ENCODE measurements around the gene LTA.

The LTA gene

DNA sequence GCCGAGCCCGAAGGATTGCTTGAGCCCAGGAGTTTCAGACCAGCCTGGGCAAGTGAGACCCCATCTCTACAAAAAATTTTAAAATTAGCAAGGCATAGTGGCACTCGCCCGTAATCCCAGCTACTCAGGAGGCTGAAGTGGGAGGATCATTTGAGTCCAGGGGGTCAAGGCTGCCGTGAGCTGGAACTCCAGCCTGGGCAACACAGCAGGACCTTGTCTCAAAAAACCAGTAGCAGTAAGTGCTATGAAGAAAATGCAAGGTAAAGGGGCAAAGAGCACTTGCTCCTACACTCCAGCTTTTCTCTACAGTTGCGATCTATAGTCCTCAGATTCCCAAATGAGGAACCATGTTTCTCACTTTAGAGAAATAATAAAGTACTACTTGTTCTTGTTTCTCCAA, 28.4 kb upstream of the LTA start:
- DNase-seq: no peak

DNA sequence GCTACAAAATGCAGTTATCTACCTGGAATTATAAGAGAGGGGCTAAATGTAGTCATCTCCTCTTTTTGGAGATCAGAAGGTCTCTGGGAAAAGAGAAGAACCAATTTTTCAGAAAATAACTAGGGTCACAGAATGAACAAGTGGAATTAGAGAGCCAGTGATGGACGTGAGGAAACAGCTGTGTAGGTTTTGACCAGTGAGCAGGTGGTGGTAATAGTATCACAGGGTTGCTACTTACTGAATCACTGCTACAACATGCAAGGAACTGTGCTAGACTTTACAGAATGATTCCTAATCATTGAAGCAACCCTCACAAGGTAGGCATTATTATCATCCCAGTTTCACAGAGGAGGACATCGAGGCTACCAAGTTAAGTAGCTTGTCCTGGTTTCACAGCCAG, 27.4 kb upstream of the LTA start:
- no peak for DNase-seq

DNA sequence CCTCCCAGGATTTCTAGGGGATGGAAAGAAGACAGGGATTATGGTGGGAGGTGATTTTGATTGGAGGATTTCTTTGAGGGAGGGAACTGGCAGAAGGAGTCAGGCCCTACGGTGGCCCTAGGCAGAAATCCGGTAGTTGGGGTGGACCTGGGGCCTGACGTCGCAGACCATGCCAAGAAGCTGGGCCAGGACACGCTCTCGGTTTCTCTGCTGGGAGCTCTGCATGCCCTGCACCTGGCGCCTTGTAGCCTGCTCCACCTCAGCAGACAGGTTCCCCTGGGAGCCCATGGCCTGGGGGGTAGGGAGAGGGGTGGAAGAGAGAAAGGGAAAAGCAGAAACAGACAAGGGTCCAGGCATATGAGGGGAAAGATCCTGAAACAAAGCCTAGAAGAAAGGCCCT, 26.8 kb upstream of the LTA start:
- no peak for DNase-seq

DNA sequence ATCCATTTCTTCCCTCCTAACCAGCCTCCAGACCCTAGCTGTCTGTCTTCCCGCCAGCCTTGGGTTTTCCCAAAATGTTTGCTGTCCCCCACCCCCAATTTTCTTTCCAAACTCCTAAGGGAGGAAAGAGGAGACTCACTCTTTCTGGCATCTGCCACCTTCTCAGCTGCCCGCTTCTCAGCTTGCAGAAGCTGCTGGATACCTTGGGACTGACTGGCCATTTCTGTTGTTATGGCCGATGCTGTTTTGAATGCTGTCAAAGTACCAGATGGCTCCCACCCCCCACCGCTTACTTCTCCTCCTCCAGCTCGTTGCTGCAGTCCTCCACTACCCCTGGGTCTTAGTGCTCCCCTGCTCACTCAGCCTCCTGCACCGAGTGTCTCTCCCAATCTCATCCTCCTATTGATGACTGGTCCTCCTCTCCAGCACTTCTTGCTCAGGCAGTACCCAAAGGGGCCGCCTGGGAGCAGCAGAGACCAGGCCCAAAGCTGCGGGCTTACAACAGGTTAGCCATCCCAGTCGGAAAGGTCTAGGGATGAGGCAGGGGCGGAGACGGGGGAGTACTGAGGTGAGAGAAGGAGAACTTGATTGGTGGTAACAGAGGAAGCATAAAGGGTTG, 25.6 kb upstream of the LTA start, which contains the start of gene ATP6V1G2:
ATP6V1G2 (minus strand) TSS at position 270 of the 619 bp plus-strand sequence; CDS start at position 221, 49 bp downstream.
- peak; percentile 99 for DNase-seq

DNA sequence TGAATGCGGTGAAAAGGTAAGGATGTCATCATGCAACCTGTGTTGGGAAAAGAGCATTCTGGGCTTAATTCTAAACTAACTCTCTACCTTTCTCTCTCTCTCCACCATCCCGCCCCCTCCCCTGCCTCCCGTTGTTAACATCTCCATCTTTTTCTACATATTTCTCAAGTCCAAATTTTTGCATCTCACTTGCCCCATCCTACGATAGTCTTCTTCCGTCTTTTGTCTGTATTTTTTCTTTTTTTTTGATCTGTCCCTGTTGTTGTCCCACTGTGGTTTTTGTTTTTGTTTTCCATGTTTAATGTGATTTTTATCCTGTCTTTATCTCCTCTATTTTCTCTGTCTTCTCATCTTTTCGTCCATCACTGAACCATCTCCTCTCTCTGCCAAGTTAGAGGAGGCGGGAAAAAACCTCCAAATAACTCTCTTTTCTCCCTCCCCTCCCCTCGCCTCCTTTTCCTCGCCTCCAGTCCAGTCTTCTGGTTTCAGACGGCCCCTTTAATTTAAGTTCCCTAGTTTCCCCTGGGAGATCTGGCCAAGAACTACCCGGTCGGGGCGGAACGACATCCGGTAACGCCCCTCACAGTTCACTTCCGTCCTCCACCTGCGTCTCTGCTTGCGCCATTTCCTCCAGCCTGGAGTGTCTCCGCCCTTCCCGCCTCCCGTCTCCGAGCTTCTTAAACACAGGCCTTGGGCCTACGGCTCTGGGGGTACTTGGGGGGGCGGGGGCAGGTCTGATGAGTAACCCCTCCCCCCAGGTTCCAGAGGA, 24.9 kb upstream of the LTA start, which contains the start of gene NFKBIL1:
NFKBIL1 (plus strand) TSS at position 651 of the 769 bp plus-strand sequence; CDS start at position 738, 87 bp downstream.
- peak; percentile 97 for DNase-seq

DNA sequence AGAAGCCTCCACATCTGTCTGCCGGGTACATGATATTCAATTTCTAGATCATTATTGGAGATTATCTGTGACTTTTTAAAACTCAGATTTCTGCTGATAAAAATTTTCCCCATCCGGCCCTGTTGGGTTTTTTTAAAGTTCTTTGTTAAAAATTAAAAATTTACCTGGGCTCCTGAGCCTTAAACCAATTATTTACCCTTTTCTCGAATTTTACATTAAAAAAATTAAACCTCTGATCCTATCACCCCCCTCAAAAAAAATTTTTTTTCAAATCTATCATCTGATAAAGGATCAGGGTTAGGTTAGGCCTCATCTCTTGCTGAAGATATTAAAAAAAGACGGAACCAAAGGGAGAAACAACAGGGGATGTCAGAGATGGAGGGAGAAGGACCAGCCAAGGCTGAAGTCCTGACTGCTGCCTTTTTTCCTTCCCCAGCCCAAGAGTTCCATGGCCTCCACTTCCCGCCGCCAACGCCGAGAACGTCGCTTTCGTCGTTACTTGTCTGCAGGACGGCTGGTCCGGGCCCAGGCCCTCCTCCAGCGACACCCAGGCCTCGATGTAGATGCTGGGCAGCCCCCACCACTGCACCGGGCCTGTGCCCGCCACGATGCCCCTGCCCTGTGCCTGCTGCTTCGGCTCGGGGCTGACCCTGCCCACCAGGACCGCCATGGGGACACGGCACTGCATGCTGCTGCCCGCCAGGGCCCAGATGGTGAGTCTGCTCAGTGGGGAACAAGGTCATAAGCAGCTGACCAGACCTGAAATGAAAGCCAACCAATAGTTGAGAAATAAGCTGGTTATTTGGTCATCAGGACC, 24.2 kb upstream of the LTA start:
- DNase-seq: peak; percentile 39

DNA sequence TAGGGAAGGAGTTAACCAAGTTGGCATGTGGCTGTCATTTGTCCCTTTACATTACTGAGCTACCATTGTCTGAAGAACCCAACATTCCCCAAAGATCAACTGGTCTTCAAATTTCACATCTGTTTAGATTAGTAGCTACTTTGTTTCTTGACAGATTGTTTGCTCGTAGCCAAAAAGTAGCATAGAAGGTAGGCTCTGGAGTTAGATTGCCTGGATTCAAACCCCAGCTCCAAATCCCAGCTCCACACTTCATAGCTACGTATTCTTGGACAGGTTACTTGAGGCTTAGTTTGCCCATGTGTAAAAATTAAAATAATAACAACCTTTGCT, 23.6 kb upstream of the LTA start:
- DNase-seq: no peak

DNA sequence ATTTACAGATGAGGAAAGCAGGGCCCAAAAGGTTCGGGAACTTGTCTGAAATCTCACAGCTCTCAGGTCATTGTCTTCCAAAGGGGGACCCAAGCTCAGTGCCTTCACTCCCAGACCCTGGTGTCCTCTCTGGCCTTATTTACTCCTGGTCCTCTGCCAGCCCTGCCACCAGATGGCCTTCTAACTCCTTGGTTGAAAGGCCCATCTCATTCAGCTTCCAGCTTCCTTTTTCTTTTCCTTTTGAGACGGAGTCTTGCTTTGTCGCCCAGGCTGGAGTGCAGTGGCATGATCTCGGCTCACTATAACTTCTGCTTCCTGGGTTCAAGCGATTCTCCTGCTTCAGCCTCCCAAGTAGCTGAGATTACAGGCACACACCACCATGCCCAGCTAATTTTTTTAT, 20.7 kb upstream of the LTA start:
- DNase-seq: peak; percentile 85

DNA sequence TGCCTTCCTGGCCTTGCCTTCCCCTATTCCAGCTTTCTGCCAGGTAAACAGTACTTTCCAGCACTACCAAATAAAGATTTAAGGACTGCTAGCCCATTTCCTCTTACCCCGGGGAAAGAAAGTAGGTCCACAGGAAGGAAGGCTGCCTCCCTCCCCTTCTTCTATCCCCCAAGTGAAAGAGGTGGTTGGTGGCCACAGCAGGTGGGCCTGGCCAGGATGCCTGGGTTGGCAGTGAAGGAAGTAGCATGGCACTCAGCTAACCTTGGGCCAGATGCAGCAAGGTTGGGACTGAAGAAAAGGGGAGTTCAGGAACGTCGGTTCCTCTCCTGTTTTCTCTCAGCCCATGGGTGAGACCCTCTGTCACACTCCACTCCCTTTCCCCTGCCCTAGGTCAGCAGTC, 15.8 kb upstream of the LTA start:
- no peak for DNase-seq

DNA sequence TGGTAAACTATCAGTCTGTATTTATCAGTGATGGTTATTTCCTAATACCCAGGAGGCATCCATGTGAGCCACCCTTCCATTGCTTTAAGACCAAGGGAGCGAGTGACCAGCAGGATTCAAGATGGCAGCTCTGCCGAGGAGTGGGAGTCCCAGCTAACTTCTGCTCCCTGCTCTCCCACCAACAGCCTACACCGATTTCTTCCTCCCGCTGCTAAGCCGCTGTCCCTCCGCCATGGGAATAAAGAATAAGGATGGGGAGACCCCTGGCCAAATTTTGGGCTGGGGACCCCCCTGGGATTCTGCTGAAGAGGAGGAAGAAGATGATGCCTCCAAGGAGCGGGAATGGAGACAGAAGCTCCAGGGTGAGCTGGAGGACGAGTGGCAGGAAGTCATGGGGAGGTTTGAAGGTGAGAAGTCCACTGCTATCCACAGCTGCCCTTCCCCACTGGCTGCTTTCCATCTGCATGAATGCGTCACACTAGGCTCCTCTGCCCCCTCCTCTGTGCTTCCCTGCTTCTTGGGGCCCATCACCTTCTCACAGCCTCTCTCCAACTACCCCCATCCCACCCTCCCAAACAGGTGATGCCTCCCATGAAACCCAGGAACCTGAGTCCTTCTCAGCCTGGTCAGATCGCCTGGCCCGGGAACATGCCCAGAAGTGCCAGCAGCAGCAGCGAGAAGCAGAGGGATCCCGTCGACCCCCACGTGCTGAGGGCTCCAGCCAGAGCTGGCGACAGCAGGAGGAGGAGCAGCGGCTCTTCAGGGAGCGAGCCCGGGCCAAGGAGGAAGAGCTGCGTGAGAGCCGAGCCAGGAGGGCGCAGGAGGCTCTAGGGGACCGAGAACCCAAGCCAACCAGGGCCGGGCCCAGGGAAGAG, 14.4 kb upstream of the LTA start:
- no peak for DNase-seq

DNA sequence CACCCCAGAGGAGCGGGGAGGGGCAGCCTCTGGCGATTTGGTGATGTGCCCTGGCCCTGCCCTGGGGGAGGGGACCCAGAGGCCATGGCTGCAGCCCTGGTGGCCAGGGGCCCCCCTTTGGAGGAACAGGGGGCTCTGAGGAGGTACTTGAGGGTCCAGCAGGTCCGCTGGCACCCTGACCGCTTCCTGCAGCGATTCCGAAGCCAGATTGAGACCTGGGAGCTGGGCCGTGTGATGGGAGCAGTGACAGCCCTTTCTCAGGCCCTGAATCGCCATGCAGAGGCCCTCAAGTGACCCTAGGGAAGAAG, 13.8 kb upstream of the LTA start:
- DNase-seq: no peak

DNA sequence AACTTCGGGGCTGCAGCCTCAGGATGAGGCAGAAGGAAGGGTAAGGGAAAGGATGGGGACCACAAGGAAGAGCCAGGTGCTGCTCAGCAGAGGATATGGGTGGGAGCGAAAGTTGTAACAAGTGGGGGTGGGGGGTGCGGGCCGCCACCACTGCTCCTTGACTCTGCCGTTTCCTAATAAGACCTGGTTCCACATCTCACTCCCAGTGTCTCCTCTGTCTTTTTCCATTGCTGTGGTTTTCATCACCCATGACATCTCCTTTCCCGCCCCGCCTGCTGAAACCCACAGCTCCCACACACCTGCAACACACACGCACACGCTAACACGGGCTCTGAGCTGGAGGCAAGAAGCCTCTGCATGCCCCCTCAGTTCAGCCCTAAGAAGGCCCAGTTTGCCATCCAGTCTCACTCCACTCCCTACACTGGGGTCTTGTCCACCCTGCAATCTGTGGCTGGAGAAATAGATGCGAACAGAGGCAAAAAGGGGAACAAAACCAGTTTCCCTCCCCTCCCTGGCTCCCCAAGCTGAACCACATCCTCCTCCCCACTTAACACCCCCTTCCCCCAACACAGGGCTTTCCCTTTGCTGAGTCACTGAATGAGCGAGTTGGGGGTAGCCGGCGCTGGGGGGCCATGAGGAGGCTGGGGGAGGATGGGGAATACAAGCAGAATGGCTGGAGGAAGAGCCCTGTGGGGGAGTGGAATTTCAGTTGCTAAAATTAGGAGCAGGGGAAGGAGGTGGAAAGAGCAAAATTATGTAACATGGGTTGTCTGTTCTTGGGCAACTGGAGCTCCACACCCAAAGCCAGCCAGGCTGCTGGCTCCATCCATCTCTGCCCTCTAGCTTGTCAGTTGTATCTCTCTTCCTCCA, 13.2 kb upstream of the LTA start:
- no peak for DNase-seq

DNA sequence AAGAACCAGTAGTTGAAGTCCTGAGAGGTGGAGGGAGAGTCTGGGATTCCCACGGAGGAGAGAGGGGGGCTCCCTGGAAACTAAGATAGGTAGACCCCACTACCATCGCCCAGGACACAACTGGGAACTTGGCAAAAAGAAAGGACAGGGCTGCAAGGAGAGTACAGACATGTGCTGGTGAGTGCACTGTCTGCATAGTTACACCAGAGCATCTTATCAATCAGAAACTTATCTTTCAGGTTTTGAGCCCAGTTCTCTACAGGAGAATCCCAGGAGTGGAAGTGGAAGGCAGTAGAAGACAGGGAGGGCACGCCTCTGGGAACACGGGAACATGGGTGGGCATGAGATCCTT, 12.5 kb upstream of the LTA start:
- DNase-seq: no peak

DNA sequence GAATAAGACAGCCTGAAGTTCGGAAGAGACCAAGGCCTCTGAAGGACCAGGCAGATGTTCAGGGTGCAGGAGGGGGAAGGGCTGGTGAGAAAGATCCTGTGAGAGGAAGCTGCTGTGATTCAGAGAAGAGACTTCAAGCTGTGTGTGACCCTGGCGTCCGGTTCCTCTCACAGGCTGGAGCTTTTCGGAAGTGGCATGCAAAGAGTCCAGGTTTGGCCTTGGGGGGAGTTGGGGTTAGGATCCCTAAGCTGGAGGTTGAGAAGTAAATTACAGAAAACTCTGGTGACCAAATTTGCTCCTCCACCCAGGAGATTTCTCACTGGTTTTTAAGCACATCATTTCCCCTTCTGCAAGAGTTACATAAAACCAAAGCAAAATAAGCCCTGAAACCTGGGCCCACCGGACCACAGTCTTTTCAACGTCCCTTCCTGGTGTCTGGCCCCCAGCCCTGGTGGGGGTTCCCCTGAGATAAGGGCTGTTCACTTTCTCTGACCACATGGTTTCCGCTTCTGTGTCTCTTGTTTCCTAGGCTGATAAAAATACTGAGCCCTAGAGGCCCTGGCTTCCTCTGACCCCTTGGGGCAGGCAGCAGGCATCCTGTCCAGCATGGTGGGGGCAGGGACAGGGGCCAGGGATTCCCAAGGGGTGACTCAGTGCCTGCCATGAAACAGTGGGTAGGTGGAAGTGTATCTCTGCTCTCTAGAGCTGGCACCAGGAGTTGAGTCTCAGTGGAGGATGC, 12.0 kb upstream of the LTA start:
- peak; percentile 93 for DNase-seq

DNA sequence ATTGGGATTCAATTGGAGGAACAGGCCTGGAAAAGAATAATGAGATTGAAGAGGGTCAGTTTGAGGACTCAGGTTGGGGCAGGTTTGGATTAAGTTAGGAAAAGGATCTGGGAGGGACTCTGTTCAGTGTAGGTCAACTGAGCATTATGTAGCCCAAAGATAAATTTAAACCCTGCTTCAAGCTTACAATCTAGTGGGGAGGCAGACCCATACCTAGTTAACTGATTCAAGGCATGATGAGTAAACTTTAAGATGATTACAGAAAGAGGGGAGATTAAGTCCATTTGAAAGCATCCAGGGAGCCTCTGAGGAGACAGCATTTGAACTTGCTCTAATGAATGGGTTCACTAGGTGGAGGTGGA, 11.4 kb upstream of the LTA start:
- no peak for DNase-seq

DNA sequence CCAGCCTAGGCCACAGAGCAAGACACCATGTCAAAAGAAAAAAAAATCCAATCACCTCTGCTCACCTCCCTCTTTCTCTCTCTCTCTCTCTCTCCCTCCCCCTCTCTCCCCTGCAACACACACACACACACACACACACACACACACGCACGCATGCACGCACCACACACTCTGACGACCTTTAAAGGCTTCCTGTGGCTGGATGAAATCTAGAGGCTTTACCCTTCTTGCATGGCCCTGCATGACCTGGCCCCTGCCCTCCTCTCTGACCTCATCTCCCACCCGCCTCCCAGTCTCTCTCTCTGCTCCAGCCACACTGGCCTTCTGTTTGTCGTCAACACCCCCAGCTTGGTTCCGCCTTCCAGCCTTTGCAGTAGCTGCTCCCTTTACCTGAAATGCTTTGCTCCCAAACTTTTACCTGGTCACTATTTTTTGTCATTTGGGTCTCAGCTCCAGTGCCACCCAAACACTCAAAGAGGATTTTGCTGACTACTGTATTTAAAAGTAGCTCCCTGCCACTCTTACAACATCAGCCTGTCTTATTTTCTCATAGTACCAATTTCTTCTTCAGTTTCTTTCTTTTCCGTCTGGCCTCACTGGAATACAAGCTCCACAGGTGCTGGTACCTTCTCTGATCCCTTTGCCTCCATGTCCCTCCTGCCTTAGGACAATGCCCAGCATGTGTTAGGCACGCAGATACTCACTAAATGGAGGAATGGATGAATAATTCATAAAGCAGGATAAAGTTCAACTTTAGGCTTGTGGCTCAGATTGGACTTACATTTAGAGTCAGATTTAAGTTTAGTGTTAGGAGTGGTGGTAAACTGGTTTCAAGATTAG, 4.3 kb upstream of the LTA start:
- DNase-seq: peak; percentile 83

DNA sequence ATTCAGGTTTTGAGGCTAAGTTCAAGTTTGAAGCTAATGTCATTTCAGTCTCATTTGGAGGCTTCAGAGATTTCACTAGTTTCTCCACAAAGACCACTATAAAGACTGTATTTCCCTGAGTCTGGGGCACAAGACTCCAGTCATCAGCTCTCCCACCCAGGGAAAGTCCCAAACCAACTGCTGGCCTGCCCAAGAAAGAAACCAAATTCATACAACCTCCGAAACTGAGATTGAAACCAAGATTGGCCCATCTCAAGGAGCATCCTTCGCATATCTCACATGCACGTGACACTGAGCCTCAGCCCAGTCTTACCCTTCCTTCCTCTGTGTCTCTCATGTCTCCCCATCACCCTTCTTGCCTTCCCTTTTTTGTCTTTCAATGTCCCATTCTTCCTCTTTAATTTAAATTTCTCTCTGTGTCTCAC, 3.5 kb upstream of the LTA start:
- DNase-seq: no peak

DNA sequence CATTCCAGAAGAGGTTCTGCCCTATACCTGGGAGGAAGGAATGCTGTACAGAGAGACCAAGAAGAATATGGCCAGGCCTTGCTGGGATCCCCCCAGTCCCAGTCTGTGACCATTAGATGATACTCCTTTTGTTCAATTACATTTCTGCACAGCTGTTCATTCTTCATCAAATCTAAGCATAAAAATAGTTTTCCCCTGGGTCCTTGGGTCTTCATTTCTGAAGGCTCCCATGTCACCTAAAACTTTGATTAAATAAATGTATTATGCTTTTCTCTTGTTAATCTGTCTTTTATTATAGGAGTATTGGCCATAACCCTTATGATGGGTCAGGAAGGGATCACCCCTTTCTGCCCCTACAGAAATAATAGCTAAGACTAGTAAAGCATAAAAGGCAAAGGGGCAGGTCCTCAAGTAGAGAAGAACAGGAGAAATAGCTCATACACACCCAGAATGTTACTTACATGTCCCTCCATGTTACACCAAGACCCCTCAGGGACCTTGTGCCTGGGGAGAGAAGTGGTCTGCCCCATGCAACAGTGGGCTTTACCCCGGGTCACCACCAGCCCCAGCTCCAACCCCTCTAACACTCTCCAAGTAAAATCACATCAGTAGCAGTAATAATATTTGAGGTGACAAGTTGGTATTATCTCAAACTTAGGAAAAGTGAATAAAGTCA, 2.1 kb upstream of the LTA start:
- DNase-seq: no peak

DNA sequence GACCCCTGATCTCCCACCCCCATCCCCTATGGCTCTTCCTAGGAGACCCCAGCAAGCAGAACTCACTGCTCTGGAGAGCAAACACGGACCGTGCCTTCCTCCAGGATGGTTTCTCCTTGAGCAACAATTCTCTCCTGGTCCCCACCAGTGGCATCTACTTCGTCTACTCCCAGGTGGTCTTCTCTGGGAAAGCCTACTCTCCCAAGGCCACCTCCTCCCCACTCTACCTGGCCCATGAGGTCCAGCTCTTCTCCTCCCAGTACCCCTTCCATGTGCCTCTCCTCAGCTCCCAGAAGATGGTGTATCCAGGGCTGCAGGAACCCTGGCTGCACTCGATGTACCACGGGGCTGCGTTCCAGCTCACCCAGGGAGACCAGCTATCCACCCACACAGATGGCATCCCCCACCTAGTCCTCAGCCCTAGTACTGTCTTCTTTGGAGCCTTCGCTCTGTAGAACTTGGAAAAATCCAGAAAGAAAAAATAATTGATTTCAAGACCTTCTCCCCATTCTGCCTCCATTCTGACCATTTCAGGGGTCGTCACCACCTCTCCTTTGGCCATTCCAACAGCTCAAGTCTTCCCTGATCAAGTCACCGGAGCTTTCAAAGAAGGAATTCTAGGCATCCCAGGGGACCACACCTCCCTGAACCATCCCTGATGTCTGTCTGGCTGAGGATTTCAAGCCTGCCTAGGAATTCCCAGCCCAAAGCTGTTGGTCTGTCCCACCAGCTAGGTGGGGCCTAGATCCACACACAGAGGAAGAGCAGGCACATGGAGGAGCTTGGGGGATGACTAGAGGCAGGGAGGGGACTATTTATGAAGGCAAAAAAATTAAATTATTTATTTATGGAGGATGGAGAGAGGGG, 1.4 kb downstream of the LTA start:
- DNase-seq: peak; percentile 86
